ENCODE measurements around the gene PEX7.

- no peak for TF ChIP-seq CTCF (IDR thresholded peaks at IDR 0.05)
- TF ChIP-seq EP300 (IDR thresholded peaks at IDR 0.05): no peak
- TF ChIP-seq POLR2A (IDR thresholded peaks at IDR 0.05): no peak
- TF ChIP-seq POLR2AphosphoS5 (IDR thresholded peaks at IDR 0.05): no peak
Measured at GRCh38 chr6:136869451-136869850, 47.1 kb downstream of the PEX7 start.

All from stomach (tissue), 4 donors.